K562 (cell line): ENCODE measurements around the gene CRYBG2. TPM values are rescaled to one million over a fixed set of nuclear protein-coding genes. Genes with fewer than 3 reads are reported as not detected.

Experiments used
- ARID3B ChIP-seq: fragments of 250-450 bp; sonication (Bioruptor Pico); IDR thresholded peaks from 2 replicates; pipeline ENCODE4 v1.4.0; 2020; ENCODE audit warnings: borderline replicate concordance
- CBFA2T3 ChIP-seq: fragments of 450-650 bp; IDR thresholded peaks from 2 replicates; pipeline ENCODE4 v1.6.1; 2017
- CREB3 ChIP-seq: fragments of 450-650 bp; conservative IDR thresholded peaks from 2 replicates; pipeline ENCODE4 v1.6.1; 2016; ENCODE audit warnings: missing genetic modification characterization, low read depth, mild to moderate bottlenecking, missing compliant biosample characterization, moderate library complexity
- EHMT2 ChIP-seq: fragments of 450-650 bp; IDR thresholded peaks from 2 replicates; pipeline ENCODE4 v1.6.1; 2018; ENCODE audit warnings: antibody characterized with exemption
- ETS1 ChIP-seq: conservative IDR thresholded peaks from 2 replicates; pipeline ENCODE4 v1.6.1; 2011; ENCODE audit warnings: low read depth, mild to moderate bottlenecking, low read length; ENCODE audit not compliant: control insufficient read depth
- FOXK2 ChIP-seq, 2 experiments: fragments of 450-650 bp; IDR thresholded peaks in 1 of 2; conservative IDR thresholded peaks in 1 of 2; 2 replicates each; pipeline ENCODE4 v1.6.1; 2016; ENCODE audit warnings: low read depth in 2 of 2, mild to moderate bottlenecking in 1 of 2
- GATAD2B ChIP-seq: fragments of 450-650 bp; IDR thresholded peaks from 2 replicates; pipeline ENCODE4 v1.6.1; 2017; ENCODE audit warnings: mild to moderate bottlenecking, borderline replicate concordance
- KLF16 ChIP-seq: IDR thresholded peaks from 2 replicates; pipeline ENCODE4 v1.6.1; 2016; ENCODE audit warnings: antibody characterized with exemption
- KLF6 ChIP-seq: fragments of 250-450 bp; sonication (Bioruptor Pico); IDR thresholded peaks from 2 replicates; pipeline ENCODE4 v1.4.0; 2020; ENCODE audit warnings: mild to moderate bottlenecking, moderate library complexity, borderline replicate concordance
- MCM5 ChIP-seq: fragments of 450-650 bp; IDR thresholded peaks from 2 replicates; pipeline ENCODE4 v1.6.1; 2016; ENCODE audit warnings: low read depth
- PML ChIP-seq: IDR thresholded peaks from 2 replicates; pipeline ENCODE4 v1.6.1; 2012; ENCODE audit warnings: low read length, inconsistent platforms
- POLR2A ChIP-seq: fragments of 450-650 bp; conservative IDR thresholded peaks from 2 replicates; pipeline ENCODE4 v1.6.1; 2016
- SMAD2 ChIP-seq: fragments of 150-350 bp; IDR thresholded peaks from 2 replicates; pipeline ENCODE4 v1.6.1; 2014; ENCODE audit warnings: low read depth, mild to moderate bottlenecking, low read length
- SMARCA4 ChIP-seq: fragments of 450-650 bp; IDR thresholded peaks from 2 replicates; pipeline ENCODE4 v1.6.1; 2016
- SOX6 ChIP-seq: fragments of 450-650 bp; IDR thresholded peaks from 2 replicates; pipeline ENCODE4 v1.6.1; 2014; ENCODE audit warnings: mild to moderate bottlenecking
- TAL1 ChIP-seq: fragments of 450-650 bp; IDR thresholded peaks from 2 replicates; pipeline ENCODE4 v1.6.1; 2016; ENCODE audit warnings: mild to moderate bottlenecking
- TFAM ChIP-seq: fragments of 250-450 bp; sonication (Bioruptor Pico); conservative IDR thresholded peaks from 2 replicates; pipeline ENCODE4 v1.5.0; 2021; ENCODE audit warnings: mild to moderate bottlenecking, moderate library complexity
- U2AF1 ChIP-seq: fragments of 200-400 bp; formaldehyde crosslinking; optimal IDR thresholded peaks from 2 replicates; pipeline ENCODE3; 2017; ENCODE audit warnings: mild to moderate bottlenecking, low read depth, low read length, moderate library complexity
- U2AF2 ChIP-seq: fragments of 200-400 bp; formaldehyde crosslinking; optimal IDR thresholded peaks from 2 replicates; pipeline ENCODE3; 2017; ENCODE audit warnings: low read depth, mild to moderate bottlenecking, low read length
- ZBTB17 ChIP-seq: fragments of 450-650 bp; formaldehyde crosslinking; IDR thresholded peaks from 2 replicates; pipeline ENCODE4 v1.4.0; 2020; ENCODE audit warnings: mild to moderate bottlenecking
- ZNF57 ChIP-seq: fragments of 450-650 bp; formaldehyde crosslinking; IDR thresholded peaks from 2 replicates; pipeline ENCODE4 v1.4.0; 2020; ENCODE audit warnings: mild to moderate bottlenecking, moderate library complexity
- polyA plus RNA-seq, 8 experiments: library from polyadenylated mRNA; depleted of rRNA in 4 of 8; stranded (reverse) in 5 of 8; unstranded in 3 of 8; fragments of >200 nt; fragmentation: Nextera tagmentation in 2 of 8; fragmentation: Illumina TruSeq in 1 of 8; extraction: Ambion mirVana in 2 of 8; extraction: Trizol in 1 of 8; gene quantifications; 2 replicates each; pipeline versions ENCODE4 v1.2.1 to v1.2.3, GENCODE V29; 2011 to 2014; ENCODE audit warnings: inconsistent platforms in 1 of 8, missing spikeins in 1 of 8
- total RNA-seq, 7 experiments: library from RNA; depleted of rRNA in 6 of 7; stranded (reverse); fragments of >200 nt in 6 of 7; fragmentation: Illumina TruSeq in 2 of 7; extraction: Trizol in 2 of 7; gene quantifications; 2 replicates each; pipeline versions ENCODE4 v1.2.1 to v1.2.3, GENCODE V29; 2011 to 2021; ENCODE audit warnings: low replicate concordance in 1 of 7
- TF ChIP-seq, protein P1 (sequence below), 2 experiments: fragments of 250-450 bp in 1 of 2; fragments of 450-650 bp in 1 of 2; sonication (Bioruptor Pico) in 1 of 2; IDR thresholded peaks; 2 replicates each; pipeline versions ENCODE4 v1.6.1 to v1.8.0; 2016 to 2021; ENCODE audit warnings: mild to moderate bottlenecking in 2 of 2, moderate library complexity in 2 of 2, missing compliant biosample characterization in 1 of 2, missing genetic modification characterization in 1 of 2
- TF ChIP-seq, protein P2 (sequence below): sonication (generic); formaldehyde crosslinking; IDR thresholded peaks from 2 replicates; pipeline ENCODE4 v1.8.1; 2023; ENCODE audit warnings: mild to moderate bottlenecking, missing genetic modification reagents

CRYBG2 gene
- total and polyA plus RNA-seq, 9 of the 15 experiments (the other 6 are each of a cell fraction or from before 2014, with no cell fraction given) = 0.39 to 8.5 (median 3.7) TPM

DNA sequence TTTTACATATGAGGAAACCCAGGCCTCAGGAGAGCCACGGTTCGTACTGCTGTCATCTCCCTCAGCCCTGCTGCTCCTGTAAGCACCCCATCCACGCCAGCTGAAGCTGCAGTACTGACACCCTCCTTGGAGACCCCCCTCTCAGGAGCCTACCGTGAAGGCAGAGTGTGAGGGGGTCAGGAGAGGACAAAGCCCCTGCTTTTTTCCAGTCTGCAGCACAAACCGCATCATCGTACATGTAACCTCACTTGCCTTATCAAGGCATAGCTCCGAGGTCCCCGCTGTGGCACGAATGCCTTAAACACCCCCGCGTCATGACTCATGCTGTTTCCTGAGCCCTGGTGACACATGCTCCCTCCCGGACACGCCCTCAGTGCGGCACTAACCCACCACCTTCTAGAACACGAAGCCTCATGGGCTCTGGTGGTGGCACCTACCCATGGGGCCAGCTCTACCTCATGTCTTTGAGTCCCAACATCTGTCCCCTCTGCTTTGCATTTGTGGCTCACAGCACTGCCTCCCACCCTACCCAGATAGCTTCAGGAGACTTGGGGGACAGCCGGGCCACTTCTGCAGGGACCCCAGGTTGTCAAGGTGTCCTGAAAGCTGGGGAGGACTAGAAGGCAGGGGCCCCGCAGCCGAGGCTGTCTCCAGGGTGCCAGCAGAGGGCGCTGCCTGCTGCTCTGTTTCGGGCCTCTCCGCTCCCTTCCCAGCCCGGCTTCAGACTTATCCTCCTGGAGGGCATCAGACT, 69.2 kb downstream of the CRYBG2 start (continued):
- TF ChIP-seq PML = peak; percentile 69
- peak; percentile 80 for TF ChIP-seq SOX6
- no peak; the same call in 1 of the 2 replicates for TF ChIP-seq ARID3B (CRISPR knock-in tag)
- TF ChIP-seq TAL1 = peak; percentile 50; the same call in 1 of the 2 replicates
- no peak for TF ChIP-seq U2AF2
- TF ChIP-seq SMAD2 = no peak
- TF ChIP-seq EHMT2 = peak; percentile 66; the same call in 1 of the 2 replicates
- TF ChIP-seq POLR2A = peak; percentile 27; the same call in 1 of the 2 replicates
- TF ChIP-seq, protein P1, sequence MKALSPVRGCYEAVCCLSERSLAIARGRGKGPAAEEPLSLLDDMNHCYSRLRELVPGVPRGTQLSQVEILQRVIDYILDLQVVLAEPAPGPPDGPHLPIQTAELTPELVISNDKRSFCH (CRISPR knock-in tag; IDR thresholded peaks at IDR 0.05) = no peak
- TF ChIP-seq, protein P1 (tag; IDR thresholded peaks at IDR 0.05) = peak; percentile 89
- TF ChIP-seq MCM5 = no peak
- TF ChIP-seq ETS1 = peak; percentile 19; the same call in 1 of the 2 replicates
- peak; percentile 86 to 87 for TF ChIP-seq FOXK2 (conservative IDR thresholded peaks at IDR 0.05 in 1 of 2, IDR thresholded peaks at IDR 0.05 in 1 of 2; ENCODE audit: low read depth in 2 of 2)
- TF ChIP-seq KLF16 = no peak
- TF ChIP-seq SMARCA4 = peak; percentile 99
- TF ChIP-seq CBFA2T3 = peak; percentile 84
- peak; percentile 67; the same call in 1 of the 2 replicates for TF ChIP-seq GATAD2B
- TF ChIP-seq, protein P2, sequence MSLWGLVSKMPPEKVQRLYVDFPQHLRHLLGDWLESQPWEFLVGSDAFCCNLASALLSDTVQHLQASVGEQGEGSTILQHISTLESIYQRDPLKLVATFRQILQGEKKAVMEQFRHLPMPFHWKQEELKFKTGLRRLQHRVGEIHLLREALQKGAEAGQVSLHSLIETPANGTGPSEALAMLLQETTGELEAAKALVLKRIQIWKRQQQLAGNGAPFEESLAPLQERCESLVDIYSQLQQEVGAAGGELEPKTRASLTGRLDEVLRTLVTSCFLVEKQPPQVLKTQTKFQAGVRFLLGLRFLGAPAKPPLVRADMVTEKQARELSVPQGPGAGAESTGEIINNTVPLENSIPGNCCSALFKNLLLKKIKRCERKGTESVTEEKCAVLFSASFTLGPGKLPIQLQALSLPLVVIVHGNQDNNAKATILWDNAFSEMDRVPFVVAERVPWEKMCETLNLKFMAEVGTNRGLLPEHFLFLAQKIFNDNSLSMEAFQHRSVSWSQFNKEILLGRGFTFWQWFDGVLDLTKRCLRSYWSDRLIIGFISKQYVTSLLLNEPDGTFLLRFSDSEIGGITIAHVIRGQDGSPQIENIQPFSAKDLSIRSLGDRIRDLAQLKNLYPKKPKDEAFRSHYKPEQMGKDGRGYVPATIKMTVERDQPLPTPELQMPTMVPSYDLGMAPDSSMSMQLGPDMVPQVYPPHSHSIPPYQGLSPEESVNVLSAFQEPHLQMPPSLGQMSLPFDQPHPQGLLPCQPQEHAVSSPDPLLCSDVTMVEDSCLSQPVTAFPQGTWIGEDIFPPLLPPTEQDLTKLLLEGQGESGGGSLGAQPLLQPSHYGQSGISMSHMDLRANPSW (CRISPR knock-in tag) = peak; percentile 60
- peak; percentile 46; the same call in 1 of the 2 replicates for TF ChIP-seq ZBTB17 (CRISPR knock-in tag)
- no peak for TF ChIP-seq ZNF57 (CRISPR knock-in tag)
- TF ChIP-seq TFAM (CRISPR knock-in tag) = no peak
- 0 out of 2 replicates have a peak, but pooled peaks have one; percentile 29 for TF ChIP-seq KLF6 (CRISPR knock-in tag)
- TF ChIP-seq CREB3 (tag) = peak; percentile 80
- no peak for TF ChIP-seq U2AF1
